GM12872 (cell line): Measurements from ENCODE around the gene ASB10.

ENCODE experiments used
- CTCF ChIP-seq: IDR thresholded peaks from 3 replicates; pipeline ENCODE4 v1.5.1; 2011; ENCODE audit warnings: low read depth, mild to moderate bottlenecking, low read length, moderate library complexity; ENCODE audit not compliant: insufficient read depth

Gene ASB10

DNA sequence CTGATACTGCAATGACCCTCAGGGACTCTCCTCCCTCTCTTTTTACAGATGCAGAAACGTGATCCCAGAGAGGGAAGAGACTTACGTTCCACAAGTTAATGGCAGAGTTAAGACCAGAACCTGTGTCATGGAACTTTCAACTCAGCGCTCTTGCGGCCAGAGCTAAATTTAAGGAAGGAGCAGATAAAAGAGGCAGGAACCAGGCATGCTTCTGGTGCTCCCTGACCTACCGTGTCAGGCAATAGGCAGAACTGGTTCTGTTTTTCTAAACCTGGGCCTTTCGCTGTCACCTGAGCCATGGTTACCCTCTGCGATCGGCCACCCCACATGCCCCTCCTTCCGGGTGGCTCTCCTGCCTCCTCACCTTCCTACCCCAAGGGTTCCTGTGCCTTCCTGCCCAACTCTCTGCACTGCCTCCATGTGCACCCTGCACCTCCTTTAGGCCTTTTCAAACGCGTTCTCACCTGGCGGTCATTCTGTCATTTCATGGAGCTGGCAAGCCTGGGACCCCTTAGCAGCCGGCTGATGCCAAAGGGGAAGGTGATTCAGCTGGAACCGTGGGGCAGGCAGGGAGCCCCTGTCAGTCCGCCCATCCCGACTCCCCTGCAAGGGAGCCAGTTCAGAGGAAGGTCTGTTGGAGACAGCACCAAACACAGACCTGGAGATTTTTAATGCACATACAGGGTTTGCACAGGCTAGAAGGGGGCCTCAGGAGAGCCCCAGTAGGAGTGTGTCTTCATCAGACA lies 11.8 kb downstream of the ASB10 start:
- no peak for TF ChIP-seq CTCF

DNA sequence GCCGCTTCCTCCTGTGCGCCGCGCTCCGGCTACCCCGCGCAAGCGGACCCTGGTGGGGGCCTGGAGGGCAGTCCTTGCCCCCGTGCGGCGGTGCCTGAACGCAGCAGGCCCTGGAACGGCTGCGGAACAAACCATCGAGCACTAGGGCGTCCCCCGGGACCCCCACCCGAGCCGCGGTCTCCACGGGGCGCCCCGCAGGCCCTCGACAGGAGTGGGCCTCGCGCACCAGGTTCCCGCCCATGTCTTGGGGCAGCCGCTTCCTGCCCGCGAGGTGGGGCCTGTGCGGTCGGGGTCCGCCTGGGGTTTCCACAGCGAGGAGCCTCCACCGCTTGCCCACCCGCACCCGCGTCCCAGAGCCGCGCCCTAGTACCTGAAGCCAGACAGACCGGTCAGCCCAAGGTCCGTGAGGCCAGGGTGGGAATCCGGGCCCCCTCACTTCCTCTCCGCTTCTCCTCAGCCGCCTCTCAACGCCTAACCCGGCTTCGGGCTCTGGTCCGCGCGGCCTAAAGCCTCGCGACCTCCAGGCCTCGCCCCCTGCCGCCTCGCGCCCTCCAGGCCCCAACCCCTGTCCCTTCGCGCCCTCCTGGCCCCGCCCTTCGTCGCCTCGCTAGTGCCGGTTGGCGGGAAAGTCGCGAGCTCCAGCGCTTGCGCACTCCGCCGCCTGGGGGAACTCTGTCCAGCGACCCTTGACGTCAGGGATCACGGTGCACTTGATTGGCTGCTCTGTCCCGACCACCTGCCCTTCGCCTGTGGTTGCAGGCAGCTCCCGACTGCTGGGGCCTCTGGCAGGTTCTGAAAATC lies 12.6 kb downstream of the ASB10 start:
- no peak for TF ChIP-seq CTCF

DNA sequence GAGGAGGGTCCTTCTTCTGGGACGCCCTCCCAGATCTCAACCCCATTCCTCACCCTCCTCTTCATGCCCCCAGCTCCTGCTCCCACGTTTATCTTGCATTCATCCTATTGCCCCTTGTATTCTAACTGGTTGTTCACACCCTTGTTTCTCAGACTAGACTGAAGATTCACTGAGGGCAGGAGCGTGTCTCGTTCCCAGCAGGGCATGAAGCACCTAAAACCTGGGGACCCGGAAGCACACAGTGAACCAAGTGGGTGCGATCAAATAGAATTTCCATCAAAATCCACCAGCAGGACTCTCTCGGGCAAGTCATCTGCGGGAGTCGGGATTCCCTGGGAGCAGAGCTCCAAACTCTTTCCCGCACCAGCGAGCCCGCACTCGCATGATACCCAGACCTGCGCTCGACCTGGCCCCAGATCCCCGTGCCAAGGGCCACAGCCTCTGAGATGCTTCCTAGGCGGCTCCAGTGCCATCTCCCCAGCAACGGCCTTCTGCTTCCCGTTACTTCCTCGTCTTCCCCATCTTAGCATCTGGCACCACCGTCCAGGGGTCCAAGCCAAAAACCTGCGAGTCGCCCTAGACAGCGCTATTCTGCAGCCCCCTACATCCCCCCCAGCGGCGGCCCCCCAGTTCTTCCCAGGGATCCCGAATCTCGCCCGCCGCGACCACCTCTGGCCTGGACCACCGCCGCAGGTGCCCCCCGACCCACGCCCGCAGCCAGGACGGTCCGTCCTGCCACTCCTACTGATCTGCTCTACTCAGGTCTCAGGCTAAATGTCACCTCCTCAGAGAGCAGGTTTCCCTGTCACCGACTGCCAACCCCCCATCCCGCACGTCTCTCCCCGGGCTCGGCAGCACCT lies 13.4 kb downstream of the ASB10 start:
- TF ChIP-seq CTCF, result no peak

DNA sequence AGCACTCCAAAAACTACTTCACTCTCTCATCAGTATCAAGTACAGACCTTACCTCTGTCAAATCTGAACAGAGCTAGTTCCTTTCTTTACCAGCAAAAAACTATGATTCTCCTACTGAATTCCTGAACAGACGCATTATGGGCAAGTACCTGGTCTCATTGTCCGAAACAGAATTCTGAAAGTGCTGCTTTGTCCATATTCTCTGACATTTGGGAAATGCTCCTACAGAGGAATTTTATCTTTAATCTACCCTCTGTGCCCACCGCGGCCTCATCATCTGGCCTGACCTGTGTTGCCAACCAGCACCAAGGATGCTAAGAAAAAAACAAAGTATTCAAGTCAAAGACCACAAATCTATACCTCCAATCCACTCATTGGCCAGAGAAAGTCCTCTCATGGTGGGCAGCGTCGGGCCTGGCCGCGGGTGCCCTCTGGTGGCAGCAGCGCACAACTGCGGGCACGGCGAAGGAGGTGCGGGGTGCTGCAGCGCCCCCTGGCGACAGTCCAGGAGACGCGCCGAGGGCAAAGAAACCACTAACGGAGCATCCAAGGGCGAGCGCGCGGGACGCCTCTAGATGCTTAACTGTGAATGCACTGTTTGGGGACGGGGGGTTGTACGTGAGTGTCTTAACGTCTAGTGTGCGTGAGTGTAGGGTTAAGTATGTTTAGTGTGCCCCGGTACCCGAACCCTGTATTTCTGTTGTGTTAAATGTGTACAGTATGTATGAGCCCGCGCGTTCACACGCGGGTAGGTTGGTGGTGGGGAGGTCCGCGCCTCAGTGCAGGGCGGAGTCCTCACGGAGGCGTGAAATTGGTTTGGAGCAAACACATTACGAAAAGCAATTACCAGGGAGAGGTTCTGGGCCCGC lies 14.5 kb downstream of the ASB10 start:
- TF ChIP-seq CTCF, result peak; percentile 100

DNA sequence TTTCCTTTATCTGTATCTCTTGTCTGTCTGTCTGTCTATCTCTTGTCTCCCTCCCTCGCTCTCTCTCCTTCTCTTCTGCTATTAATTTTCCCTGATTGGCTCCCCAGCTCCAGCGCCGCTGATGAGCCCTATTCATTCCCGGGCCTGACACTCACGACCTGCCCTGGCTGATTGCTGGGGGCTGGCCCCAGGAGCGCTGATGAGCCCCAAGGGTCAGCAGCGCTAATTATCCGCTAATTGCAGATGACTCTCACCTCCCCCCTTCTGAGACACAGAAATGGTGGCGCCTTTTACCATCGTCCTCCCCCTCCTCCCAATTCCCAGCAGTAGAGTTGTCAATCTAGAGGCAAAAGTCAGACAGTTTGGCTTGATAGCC lies 18.3 kb downstream of the ASB10 start:
- no peak for TF ChIP-seq CTCF

- TF ChIP-seq CTCF, result peak; percentile 71
Measured at GRCh38 chr7:151168003-151168786, 18.9 kb downstream of the ASB10 start.
